SK-N-MC (cell line): ENCODE results near the gene VMP1.
"Not testable (repeated sequence)": the region's sequence is repeated elsewhere in the genome, so short reads cannot be mapped to it uniquely, and the experiment has no call there.

Experiments used
- DNase-seq: peaks from one replicate; pipeline ENCODE4 v3.0.0-alpha.2; 2011; ENCODE audit warnings: low read depth, low spot score
- H3K27ac ChIP-seq: fragments of 200-600 bp; sonication (generic); 2 replicates; pipeline ENCODE4 v1.5.1; 2016; ENCODE audit warnings: mixed run types
- H3K36me3 ChIP-seq: fragments of 200-600 bp; sonication (generic); 2 replicates; pipeline ENCODE4 v1.6.1; 2017; ENCODE audit warnings: antibody characterized with exemption, low read length, mixed read lengths; ENCODE audit not compliant: insufficient read depth
- H3K4me3 ChIP-seq: fragments of 200-600 bp; sonication (generic); 2 replicates; pipeline ENCODE4 v1.5.1; 2016
- H3K9ac ChIP-seq: fragments of 200-600 bp; sonication (generic); 2 replicates; pipeline ENCODE4 v1.8.0; 2017; ENCODE audit warnings: mixed run types, mixed read lengths; ENCODE audit not compliant: insufficient read length
- H3K9me3 ChIP-seq: fragments of 200-600 bp; sonication (generic); 2 replicates; pipeline ENCODE4 v1.6.1; 2017; ENCODE audit warnings: low read depth, mild to moderate bottlenecking, antibody characterized with exemption, low read length, moderate library complexity, mixed read lengths
- EZH2 ChIP-seq: fragments of 200-600 bp; sonication (generic); IDR thresholded peaks from one replicate; pipeline ENCODE4 v1.6.1; 2017; ENCODE audit warnings: antibody characterized with exemption
- FOXP2 ChIP-seq: optimal IDR thresholded peaks from 2 replicates; pipeline ENCODE3; 2011; ENCODE audit warnings: mild to moderate bottlenecking, moderate library complexity; ENCODE audit not compliant: insufficient read depth; ENCODE audit errors: extremely low read length, control extremely low read depth
- POLR2AphosphoS5 ChIP-seq: IDR thresholded peaks from 2 replicates; pipeline ENCODE4 v1.6.1; 2012; ENCODE audit warnings: mild to moderate bottlenecking, low read depth, low read length, borderline replicate concordance

VMP1 gene

DNA sequence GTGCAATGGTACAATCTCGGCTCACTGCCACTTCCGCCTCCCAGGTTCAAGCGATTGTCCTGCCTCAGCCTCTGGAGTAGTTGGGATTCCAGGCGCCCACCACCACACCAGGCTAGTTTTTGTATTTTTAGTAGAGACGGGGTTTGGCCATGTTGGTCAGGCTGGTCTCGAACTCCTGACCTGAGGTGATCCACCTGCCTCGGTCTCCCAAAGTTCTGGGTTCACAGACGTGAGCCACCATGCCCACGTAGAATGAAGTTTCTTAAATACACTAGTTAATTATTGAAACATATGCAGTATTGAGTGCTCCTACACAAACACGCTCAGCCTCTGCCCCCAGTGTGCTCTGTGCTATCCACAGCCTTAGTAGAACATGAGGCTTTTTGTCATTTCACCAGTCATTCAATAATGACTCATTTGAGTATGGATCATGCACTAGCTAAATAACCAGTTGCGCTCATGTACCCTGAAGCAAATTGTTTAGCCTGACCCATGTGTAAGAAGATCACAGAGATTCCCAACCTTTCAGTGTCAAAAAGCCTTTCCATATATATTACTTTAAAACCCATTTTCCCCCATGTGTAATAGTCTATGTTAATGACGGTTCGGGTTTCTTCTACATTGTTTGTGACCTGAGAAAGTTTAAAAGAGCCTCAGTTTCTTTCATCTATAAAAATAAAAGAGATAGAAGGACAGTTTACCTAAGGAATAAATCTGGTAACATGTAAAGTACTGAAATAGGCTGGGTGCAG lies 135.6 kb downstream of the VMP1 start:
- no peak for DNase-seq
- Histone ChIP-seq H3K9ac (no peak overlapping the region), H3K27ac (no peak overlapping the region), H3K36me3 (peaks cover 26% of the 10 kb centered on the region), H3K9me3 (no peaks in the 10 kb centered on the region), H3K4me3 (no peak overlapping the region)
- no peak for TF ChIP-seq FOXP2
- TF ChIP-seq POLR2AphosphoS5 = no peak
- TF ChIP-seq EZH2 = no peak

DNA sequence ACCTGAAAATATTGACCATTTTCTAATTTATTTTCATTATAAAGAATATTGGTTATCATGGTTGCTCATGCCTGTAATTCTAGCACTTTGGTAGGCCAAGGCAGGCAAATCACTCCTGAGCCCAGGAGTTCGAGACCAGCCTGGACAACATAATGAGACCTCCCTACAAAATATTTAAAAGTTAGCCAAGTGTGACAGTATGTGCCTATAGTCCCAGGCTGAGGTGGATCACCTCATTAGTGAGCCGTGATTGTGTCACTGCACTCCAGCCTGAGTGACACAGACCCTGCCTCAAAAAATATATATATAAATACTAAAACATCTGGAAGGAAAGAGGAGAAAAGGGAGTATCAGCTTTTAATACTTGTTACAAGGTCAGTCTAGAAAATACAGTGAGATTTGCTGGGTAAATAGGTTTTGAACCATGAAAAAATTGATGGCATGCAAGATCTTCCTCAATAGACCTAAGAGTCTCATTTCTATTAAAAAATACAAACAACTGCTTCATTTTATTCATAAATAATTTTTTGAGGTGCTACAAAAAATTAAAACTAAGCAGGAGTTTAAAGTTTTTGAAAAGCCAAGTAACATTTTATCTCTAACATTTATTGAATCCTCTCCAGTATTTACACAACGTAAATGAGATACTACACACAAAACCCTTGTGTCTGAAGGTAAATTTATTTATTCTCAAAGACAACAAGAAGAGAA lies 137.6 kb downstream of the VMP1 start:
- peaks cover 7% of the 10 kb centered on the region for H3K36me3 ChIP-seq
- H3K27ac ChIP-seq = peak overlapping the region; percentile 70
- TF ChIP-seq FOXP2 (no peak), EZH2 (no peak), POLR2AphosphoS5 (no peak)
- no peaks in the 10 kb centered on the region for H3K9me3 ChIP-seq
- DNase-seq = no peak
- H3K4me3 ChIP-seq = no peak overlapping the region
- no peak overlapping the region for H3K9ac ChIP-seq

DNA sequence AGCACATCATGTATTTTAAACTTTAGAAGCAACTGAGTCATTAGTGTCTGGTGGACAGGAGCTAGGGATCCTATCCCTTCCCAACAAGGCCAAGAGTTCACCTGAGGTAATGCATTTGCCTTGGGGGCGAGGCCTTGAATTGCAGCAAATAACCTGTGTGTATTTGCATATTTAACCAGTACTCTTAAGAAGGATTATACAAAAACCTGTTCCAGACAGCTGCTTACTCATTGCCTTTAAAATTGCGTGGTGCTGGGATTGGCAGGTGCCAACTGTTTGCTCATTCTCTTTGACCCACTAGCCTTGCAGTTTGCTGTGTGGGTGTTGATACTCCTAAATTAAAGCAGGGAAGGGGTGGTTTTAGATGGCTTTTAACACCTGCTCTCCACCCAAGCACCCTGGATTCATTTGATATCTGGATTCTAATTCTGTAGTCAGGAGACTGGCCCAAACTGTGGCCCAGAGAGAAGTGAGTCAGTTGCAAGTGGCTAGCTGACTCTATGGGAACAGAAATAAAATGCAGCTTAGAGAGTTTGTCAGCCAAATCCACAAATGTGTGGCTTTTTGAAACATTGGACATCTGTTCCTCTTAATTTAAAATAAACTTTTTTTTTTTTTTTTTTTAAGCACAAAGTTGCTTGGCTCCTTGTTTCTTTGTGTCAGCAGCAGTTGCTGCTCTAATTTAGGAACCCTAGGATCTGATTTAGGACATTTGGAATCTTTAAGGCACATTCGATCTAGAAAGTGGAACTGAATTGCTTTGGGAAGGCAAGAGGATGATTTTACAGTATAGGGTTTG lies 138.3 kb downstream of the VMP1 start:
- H3K9me3 ChIP-seq = no peaks in the 10 kb centered on the region
- H3K9ac ChIP-seq = no peak overlapping the region
- H3K36me3 ChIP-seq = no peaks in the 10 kb centered on the region
- peak overlapping the region; percentile 70 for H3K27ac ChIP-seq
- H3K4me3 ChIP-seq = no peak overlapping the region
- TF ChIP-seq POLR2AphosphoS5 (no peak), FOXP2 (no peak), EZH2 (no peak)
- no peak for DNase-seq

DNA sequence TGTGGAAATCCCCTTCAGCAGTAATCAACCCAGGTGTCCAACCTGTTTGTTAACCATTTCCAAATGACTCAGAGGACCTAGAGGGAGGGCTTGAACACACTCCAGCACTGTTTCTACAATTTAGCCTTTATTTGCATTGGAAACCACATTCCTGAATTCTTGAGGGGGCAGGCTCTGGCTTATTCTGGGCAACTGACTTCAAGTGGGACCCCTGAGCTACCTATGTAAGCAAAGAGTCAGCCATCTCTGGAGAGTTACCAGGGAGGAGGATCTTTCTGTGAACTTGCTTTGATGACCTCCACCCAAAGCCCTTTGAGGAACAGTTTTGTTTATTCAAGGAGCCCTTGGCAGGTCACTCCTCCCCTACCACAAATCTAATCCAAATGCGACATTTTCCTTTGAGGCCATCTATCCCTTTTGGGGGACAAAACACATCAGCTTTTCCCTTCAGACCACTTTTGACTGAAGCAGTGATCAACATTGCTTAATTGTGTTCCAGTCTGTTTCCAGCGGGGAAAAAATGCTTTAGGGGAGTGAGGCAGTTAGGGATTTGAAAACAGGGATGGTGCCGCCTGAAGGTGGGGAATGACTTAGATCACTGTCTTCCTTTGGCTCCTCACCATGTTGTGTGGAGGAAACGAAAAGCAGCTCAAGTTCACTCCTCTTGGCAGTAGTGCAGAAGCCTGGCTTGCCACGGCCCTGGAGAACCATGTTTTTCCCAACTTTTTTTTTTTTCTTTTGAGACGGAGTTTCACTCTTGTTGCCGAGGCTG lies 139.1 kb downstream of the VMP1 start:
- H3K27ac ChIP-seq = 0 out of 2 replicates have a peak overlapping the region, but pooled peaks have one; percentile 70
- DNase-seq = no peak

DNA sequence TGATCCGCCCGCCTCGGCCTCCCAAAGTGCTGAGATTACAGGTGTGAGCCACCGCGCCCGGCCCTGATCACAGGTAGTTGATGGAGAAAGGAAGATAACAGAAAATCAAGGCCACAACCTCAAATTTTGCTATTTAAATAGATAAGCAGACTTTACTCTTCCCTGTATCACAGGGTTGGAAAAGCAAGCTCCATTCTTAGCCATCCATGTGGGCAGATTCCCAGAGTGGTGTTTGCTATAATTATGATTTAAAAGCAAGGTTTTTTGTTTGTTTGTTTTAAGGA lies 140.9 kb downstream of the VMP1 start:
- Histone ChIP-seq H3K9ac (no peak overlapping the region), H3K27ac (no peak overlapping the region), H3K36me3 (no peaks in the 10 kb centered on the region)

More for the DNA sequence above, 139.1 kb downstream of the VMP1 start:
- no peaks in the 10 kb centered on the region for H3K9me3 ChIP-seq
- H3K9ac ChIP-seq = no peak overlapping the region
- TF ChIP-seq EZH2 (no peak), FOXP2 (no peak), POLR2AphosphoS5 (no peak)
- H3K4me3 ChIP-seq = no peak overlapping the region
- no peaks in the 10 kb centered on the region for H3K36me3 ChIP-seq

DNA sequence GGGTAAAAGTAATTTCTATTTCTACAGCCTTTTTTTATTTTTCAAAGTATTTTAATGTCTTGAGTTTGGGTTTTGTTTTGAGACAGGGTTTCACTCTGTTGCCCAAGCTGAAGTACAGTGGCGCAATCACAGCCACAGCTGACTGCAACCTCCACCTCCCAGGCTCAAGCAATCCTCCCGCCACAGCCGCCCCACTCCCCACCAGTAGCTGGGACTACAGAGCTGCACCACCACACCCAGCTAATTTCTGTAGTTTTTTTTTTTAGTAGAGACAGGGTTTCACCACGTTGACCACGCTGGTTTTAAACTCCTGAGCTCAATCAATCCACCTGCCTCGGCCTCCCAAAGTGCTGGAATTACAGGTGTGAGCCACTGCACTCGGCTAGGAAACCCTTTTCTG lies 141.3 kb downstream of the VMP1 start:
- no peak for DNase-seq
- no peak overlapping the region for H3K9ac ChIP-seq

More for the DNA sequence above, 140.9 kb downstream of the VMP1 start:
- H3K4me3 ChIP-seq = no peak overlapping the region
- H3K9me3 ChIP-seq = no peaks in the 10 kb centered on the region
- TF ChIP-seq EZH2 (no peak), FOXP2 (no peak), POLR2AphosphoS5 (no peak)
- DNase-seq = no peak

DNA sequence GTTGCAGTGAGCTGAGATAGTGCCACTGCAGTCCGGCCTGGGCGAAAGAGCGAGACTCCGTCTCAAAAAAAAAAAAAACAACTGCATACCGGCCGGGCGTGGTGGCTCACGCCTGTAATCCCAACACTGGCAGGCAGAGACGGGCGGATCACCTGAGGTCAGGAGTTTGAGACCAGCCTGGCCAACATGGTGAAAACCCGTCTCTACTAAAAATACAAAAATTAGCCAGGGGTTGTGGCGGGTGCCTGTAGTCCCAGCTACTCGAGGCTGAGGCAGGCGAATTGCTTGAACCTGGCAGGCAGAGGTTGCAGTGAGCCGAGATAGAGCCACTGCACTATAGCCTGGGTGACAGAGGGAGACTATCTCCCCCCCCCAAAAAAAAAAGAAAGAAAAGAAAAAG lies 142.9 kb downstream of the VMP1 start:
- H3K36me3 ChIP-seq, H3K4me3 ChIP-seq, DNase-seq, H3K9me3 ChIP-seq, H3K27ac ChIP-seq, H3K9ac ChIP-seq: not testable (repeated sequence)

More for the DNA sequence above, 141.3 kb downstream of the VMP1 start:
- no peak for TF ChIP-seq FOXP2
- Histone ChIP-seq H3K4me3 (no peak overlapping the region), H3K9me3 (no peaks in the 10 kb centered on the region), H3K36me3 (no peaks in the 10 kb centered on the region), H3K27ac (no peak overlapping the region)

DNA sequence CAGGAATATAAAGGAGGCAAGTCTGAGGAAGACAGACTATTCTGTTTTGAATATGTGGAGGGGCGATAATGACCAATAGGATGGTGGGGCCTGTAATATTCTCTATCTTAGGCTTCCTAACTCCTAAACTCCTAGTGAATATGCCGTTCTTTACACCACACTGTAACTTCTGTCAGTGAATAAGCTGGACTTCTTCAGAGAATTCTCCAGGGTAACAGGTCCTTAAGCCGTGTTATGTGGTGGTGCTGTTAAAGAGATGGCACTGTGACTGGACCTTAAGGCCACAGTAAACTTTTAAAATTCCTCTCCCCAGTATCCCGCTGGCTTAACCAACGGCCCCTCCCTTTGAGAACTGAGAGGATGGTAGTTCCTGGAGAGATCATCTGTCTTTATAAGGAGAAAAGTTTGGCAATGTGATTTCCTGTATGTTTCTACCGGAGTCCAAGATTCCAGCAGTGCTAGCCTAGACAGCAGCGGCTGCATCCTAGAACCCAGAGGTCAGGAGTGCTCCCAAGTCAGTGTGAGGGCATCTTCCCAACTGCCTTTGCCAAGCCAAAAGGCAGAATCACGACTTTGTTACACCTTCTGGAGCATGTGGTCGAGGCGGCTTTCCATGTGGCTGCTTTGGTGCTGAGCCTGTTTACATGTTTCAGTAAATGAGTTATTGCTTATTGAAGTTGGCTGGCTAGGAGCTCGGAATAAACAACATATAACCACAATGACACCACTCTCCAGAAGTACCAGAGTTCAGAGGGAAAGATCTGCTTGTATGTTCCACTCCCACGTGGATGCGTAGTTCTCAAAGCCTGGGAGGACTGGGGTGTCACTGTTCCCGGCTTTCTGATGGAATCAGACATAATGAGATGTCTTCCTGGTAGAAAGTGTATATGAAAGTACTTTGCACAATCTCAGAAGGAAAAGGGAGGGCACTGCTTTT lies 144.3 kb downstream of the VMP1 start:
- H3K27ac ChIP-seq = no peak overlapping the region
- no peak overlapping the region for H3K4me3 ChIP-seq
- no peak overlapping the region for H3K9ac ChIP-seq
- no peak for DNase-seq
- H3K36me3 ChIP-seq = no peaks in the 10 kb centered on the region
- no peaks in the 10 kb centered on the region for H3K9me3 ChIP-seq
- no peak for TF ChIP-seq FOXP2
- TF ChIP-seq POLR2AphosphoS5 = no peak
- TF ChIP-seq EZH2 = no peak

DNA sequence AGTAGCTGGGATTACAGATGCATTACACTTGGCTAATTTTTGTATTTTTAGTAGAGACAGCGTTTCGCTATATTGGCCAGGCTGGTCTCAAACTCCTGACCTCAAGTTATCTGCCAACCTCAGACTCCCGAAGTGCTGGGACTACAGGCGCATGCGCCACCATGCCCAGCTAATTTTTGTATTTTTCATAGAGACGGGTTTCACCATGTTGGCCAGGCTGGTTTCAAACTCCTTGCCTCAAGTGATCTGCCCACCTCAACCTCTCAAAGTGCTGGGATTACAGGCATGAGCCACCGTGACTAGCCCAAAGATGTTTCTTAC lies 145.4 kb downstream of the VMP1 start:
- H3K36me3 ChIP-seq, H3K9me3 ChIP-seq, H3K27ac ChIP-seq, DNase-seq, H3K9ac ChIP-seq, H3K4me3 ChIP-seq: not testable (repeated sequence)
